Ishikawa (cell line): Measurements from ENCODE around the gene CD274.
A peak's percentile ranks its signal among the peaks of the same experiment; 100 is the strongest.

Experiments
- CEBPB ChIP-seq: IDR thresholded peaks from 2 replicates; pipeline ENCODE4 v1.6.1; 2012
- CREB1 ChIP-seq: IDR thresholded peaks from 2 replicates; pipeline ENCODE4 v1.6.1; 2012; ENCODE audit warnings: low read depth
- EGR1 ChIP-seq: IDR thresholded peaks from 2 replicates; pipeline ENCODE4 v1.6.1; 2012
- EP300 ChIP-seq: IDR thresholded peaks from 2 replicates; pipeline ENCODE4 v1.6.1; 2012; ENCODE audit warnings: borderline replicate concordance
- FOXM1 ChIP-seq: IDR thresholded peaks from 2 replicates; pipeline ENCODE4 v1.6.1; 2012; ENCODE audit warnings: low read depth, borderline replicate concordance
- NFIC ChIP-seq: IDR thresholded peaks from 2 replicates; pipeline ENCODE4 v1.6.1; 2012
- RAD21 ChIP-seq: IDR thresholded peaks from 2 replicates; pipeline ENCODE4 v1.6.1; 2012; ENCODE audit warnings: low read depth
- REST ChIP-seq: IDR thresholded peaks from 2 replicates; pipeline ENCODE4 v1.6.1; 2012; ENCODE audit warnings: low read depth, mild to moderate bottlenecking
- TAF1 ChIP-seq: IDR thresholded peaks from 2 replicates; pipeline ENCODE4 v1.6.1; 2012; ENCODE audit warnings: low read depth, mild to moderate bottlenecking
- TCF12 ChIP-seq: IDR thresholded peaks from 2 replicates; pipeline ENCODE4 v1.6.1; 2012; ENCODE audit warnings: low read depth
- TEAD4 ChIP-seq: IDR thresholded peaks from 2 replicates; pipeline ENCODE4 v1.6.1; 2012
- USF1 ChIP-seq: IDR thresholded peaks from 2 replicates; pipeline ENCODE4 v1.6.1; 2012
- YY1 ChIP-seq: IDR thresholded peaks from 2 replicates; pipeline ENCODE4 v1.6.1; 2012; ENCODE audit warnings: low read depth
- ZBTB7A ChIP-seq: IDR thresholded peaks from 2 replicates; pipeline ENCODE4 v1.6.1; 2012; ENCODE audit warnings: low read depth
- TF ChIP-seq, protein P1 (sequence below): IDR thresholded peaks from 2 replicates; pipeline ENCODE4 v1.6.1; 2012

The CD274 gene

GRCh38 chr9:5419987-5420386, 30.4 kb upstream of the CD274 start:
- no peak for TF ChIP-seq NFIC
- TF ChIP-seq TAF1, result no peak
- TF ChIP-seq USF1, result no peak
- TF ChIP-seq EGR1, result no peak
- TF ChIP-seq, protein P1, sequence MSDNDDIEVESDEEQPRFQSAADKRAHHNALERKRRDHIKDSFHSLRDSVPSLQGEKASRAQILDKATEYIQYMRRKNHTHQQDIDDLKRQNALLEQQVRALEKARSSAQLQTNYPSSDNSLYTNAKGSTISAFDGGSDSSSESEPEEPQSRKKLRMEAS, result no peak
- TF ChIP-seq YY1, result no peak
- TF ChIP-seq ZBTB7A, result no peak
- TF ChIP-seq TEAD4, result no peak
- TF ChIP-seq CEBPB, result no peak
- TF ChIP-seq TCF12, result no peak

- TF ChIP-seq EGR1, result no peak
- TF ChIP-seq YY1, result no peak
Observed at GRCh38 chr9:5421163-5421562, 29.2 kb upstream of the CD274 start.

DNA sequence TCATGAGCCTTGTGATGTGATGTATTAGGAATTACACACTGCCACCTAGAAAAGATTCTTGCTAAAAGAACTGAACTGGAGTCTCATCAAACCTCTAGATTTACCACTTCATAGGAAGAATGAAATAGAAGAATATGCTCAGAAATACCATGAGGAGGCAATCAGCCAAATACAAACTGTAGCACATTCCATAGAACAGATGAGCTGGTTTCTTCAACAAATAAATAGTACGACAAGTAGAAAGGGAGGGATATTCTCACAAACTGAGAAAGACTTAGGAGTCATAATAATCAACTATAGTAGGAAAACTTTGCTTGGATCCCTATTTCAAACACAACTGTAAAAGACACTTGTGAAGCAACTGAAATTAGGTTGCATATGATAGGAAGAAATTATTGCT, 28.1 kb upstream of the CD274 start:
- TF ChIP-seq REST (no peak), FOXM1 (no peak), CREB1 (no peak), TCF12 (no peak), EGR1 (no peak), TEAD4 (no peak), YY1 (no peak), ZBTB7A (no peak), USF1 (no peak), NFIC (no peak), RAD21 (no peak), TAF1 (no peak)

- peak; percentile 74 for TF ChIP-seq RAD21
- TF ChIP-seq, protein P1, result no peak
Observed at GRCh38 chr9:5425006-5425628, 25.2 kb upstream of the CD274 start.

DNA sequence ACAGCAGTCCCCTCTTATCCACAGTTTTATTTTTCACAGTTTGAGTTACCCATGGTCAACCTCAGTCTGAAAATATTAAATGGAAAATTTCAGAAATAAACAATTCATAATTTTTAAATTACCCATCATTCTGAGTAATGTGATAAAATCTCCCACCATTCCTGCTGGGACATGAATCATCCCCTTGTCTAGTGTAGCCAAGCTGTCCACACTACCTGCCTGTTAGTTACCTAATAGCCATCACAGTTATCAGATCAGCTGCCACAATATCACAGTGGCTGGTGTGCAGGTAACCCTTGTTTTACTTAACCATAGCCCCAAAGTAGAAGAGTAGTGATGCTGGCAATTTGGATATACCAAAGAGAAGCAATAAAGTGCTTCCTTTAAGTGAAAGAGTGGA, 23.3 kb upstream of the CD274 start:
- no peak for TF ChIP-seq CEBPB
- TF ChIP-seq TEAD4, result no peak
- TF ChIP-seq RAD21, result no peak
- TF ChIP-seq ZBTB7A, result no peak
- no peak for TF ChIP-seq NFIC
- TF ChIP-seq REST, result no peak
- no peak for TF ChIP-seq USF1
- no peak for TF ChIP-seq TAF1
- TF ChIP-seq EP300, result no peak
- TF ChIP-seq EGR1, result no peak
- TF ChIP-seq YY1, result no peak
- TF ChIP-seq TCF12, result no peak
- TF ChIP-seq, protein P1, result no peak
- no peak for TF ChIP-seq CREB1
- TF ChIP-seq FOXM1, result no peak

GRCh38 chr9:5428172-5428571, 22.2 kb upstream of the CD274 start:
- TF ChIP-seq FOXM1 (no peak), CEBPB (no peak), USF1 (no peak), ZBTB7A (no peak), REST (no peak), YY1 (no peak), NFIC (no peak), EGR1 (no peak), EP300 (no peak), CREB1 (no peak), RAD21 (no peak)
- TF ChIP-seq, protein P1, result no peak
